ENCODE data around the gene CNTN1.

CNTN1 gene

GRCh38 chr12:40963751-40964150, 271.5 kb downstream of the CNTN1 start:
- DNase-seq (ENCODE audit: low read depth), result no peak
- TF ChIP-seq CTCF (IDR thresholded peaks at IDR 0.05; ENCODE audit: low read length, missing control alignments), result no peak
- no peak overlapping the region for H3K4me3 ChIP-seq (replicated peaks; ENCODE audit: low read depth, low read length)

DNA sequence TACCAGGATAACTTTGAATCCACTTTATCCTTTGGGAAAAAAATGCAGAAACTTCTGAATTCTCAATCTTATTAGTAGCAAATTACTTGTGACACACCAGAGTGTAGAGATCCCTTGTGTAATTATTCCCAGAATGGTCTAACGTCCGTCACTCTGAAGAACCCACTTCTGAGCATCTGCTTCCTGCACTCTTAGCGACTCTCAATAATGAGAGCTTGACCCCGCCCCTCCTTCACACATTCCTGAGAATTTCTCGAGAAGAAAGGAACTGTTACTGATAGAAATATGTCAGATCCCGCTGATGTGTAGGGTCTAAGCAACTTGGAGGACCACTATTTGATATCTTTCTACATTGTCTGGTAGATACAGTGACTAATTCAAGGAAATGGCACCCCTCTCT, 277.6 kb downstream of the CNTN1 start:
- no peak for TF ChIP-seq CTCF (IDR thresholded peaks at IDR 0.05; ENCODE audit: low read length, missing control alignments)
- DNase-seq (ENCODE audit: low read depth), result no peak

DNA sequence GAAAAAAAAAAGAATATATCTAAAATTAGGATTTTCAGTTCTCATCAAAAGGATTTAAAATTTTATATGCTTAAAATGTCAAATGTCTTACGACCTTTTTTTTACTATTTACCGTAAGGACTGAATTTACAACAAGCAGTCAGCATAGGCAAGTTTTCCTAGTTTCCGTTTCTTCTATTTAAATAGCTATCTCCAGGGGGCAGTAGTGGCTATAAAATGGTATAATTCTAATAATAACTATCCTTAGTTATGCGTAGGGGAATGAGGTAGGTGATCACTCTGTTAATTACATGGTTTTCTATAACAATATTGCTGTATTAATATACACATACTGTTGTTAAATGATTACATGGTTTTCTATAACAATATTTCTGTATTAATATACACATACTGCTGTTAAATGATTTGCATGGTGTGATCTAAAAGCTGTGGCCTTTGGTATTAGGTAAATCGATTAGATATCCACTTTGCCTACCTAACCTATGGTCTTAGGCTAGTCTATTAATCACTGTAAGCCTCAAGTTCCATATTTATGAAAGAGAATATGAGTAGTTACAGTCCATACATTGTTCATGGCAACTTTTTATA, 278.2 kb downstream of the CNTN1 start:
- H3K4me3 ChIP-seq (replicated peaks; ENCODE audit: low read depth, low read length), result no peak overlapping the region
- no peak for DNase-seq (ENCODE audit: low read depth)
- no peak for TF ChIP-seq CTCF (IDR thresholded peaks at IDR 0.05; ENCODE audit: low read length, missing control alignments)

More for the DNA sequence above, 277.6 kb downstream of the CNTN1 start:
- no peak overlapping the region for H3K4me3 ChIP-seq (replicated peaks; ENCODE audit: low read depth, low read length)

- no peak for TF ChIP-seq CTCF (IDR thresholded peaks at IDR 0.05; ENCODE audit: low read length, missing control alignments)
- no peak overlapping the region for H3K4me3 ChIP-seq (replicated peaks; ENCODE audit: low read depth, low read length)
- DNase-seq (ENCODE audit: low read depth), result no peak
These were observed 279.7 kb downstream of the CNTN1 start for GRCh38 chr12:40971911-40972310.

DNA sequence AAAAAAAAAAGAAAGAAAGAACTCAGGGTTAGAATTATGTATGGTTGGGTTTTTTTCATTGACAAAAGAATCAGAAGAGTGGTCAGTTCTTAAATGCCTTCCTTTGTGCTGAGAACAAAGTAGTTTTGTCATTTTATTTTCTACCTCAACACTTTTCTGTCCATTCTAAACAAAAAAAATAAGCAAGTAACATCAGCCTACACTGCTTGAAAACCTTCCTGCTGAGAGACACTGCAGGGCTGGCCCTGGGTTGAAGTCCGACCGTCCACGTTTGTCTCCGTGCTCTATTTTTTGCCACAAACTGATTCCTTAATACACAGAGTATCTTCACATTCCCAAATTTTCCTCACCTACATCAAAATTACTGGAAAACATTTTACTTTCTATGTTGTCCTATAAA, 284.3 kb downstream of the CNTN1 start:
- no peak for TF ChIP-seq CTCF (IDR thresholded peaks at IDR 0.05; ENCODE audit: low read length, missing control alignments)
- no peak overlapping the region for H3K4me3 ChIP-seq (replicated peaks; ENCODE audit: low read depth, low read length)
- DNase-seq (ENCODE audit: low read depth), result no peak

DNA sequence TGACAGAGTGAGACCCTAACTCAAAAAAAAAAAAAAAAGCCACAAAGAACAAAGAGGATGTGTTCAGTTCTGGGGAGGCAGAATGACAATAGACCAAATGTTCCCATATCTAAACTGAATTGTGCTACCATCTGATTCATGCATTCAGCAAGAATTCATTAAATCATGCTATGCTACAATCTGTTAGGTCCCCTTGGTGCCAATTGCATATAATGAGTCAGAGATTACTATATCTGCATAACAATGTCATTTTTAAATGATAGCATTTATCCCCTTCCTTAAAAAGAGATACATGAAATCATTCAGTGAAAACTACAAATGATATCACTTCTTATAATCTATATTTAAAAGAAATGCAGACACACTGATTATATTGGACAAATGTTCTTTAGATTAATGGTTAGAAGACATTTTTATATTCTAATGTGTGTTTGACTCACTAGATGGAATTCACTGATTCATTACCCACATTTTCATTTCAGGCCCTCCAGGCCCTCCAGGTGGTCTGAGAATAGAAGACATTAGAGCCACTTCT, 288.3 kb downstream of the CNTN1 start:
- no peak overlapping the region for H3K4me3 ChIP-seq (replicated peaks; ENCODE audit: low read depth, low read length)
- TF ChIP-seq CTCF (IDR thresholded peaks at IDR 0.05; ENCODE audit: low read length, missing control alignments), result no peak
- no peak for DNase-seq (ENCODE audit: low read depth)

GRCh38 chr12:40986001-40986400, 293.8 kb downstream of the CNTN1 start:
- no peak for DNase-seq (ENCODE audit: low read depth)
- TF ChIP-seq CTCF (IDR thresholded peaks at IDR 0.05; ENCODE audit: low read length, missing control alignments), result no peak
- H3K4me3 ChIP-seq (replicated peaks; ENCODE audit: low read depth, low read length), result no peak overlapping the region
